HL-60/S4 (cell line): ENCODE results near the gene TMEM165.
"Not testable (repeated sequence)": the region's sequence is repeated elsewhere in the genome, so short reads cannot be mapped to it uniquely, and the experiment has no call there.

Experiments used
- in situ Hi-C: fragments of 300-500 bp; cut with MboI; formaldehyde crosslinking; loops from 2 replicates; pipeline ENCODE4 v1.14.3; 2022; ENCODE audit warnings: low sequenced_read_pairs

Gene TMEM165

GRCh38 chr4:55395529-55396307 is at the start of gene TMEM165:
TSS of gene TMEM165 (plus strand) at chr4:55395957. CDS start at chr4:55396190, 233 bp downstream.
- in situ Hi-C loops, result no loop called here

GRCh38 chr4:55345980-55346850 is 49.5 kb upstream of the TMEM165 start, which contains the start of gene SRD5A3:
TSS of gene SRD5A3 (plus strand) at chr4:55346242. CDS start at chr4:55346337, 95 bp downstream.
- in situ Hi-C loops, result loop anchor here (25.0 kb wide), 1 partner anchor 509 kb away; no protein-coding TSS in a partner anchor

GRCh38 chr4:55346851-55347255 is 48.9 kb upstream of the TMEM165 start:
- in situ Hi-C loops, result loop anchor here (25.0 kb wide), 1 partner anchor 510 kb away; no protein-coding TSS in a partner anchor

- in situ Hi-C loops, result loop anchor here (25.0 kb wide), 1 partner anchor 510 kb away; no protein-coding TSS in a partner anchor
Measured at GRCh38 chr4:55347610-55348228, 48.0 kb upstream of the TMEM165 start.

- in situ Hi-C loops, result loop anchor here (25.0 kb wide), 1 partner anchor 511 kb away; no protein-coding TSS in a partner anchor
Measured at GRCh38 chr4:55348466-55348865, 47.3 kb upstream of the TMEM165 start.

GRCh38 chr4:55350870-55351269 is 44.9 kb upstream of the TMEM165 start:
- in situ Hi-C loops, result not testable (repeated sequence)

GRCh38 chr4:55351824-55352223 is 43.9 kb upstream of the TMEM165 start:
- in situ Hi-C loops, result no loop called here

GRCh38 chr4:55352726-55353125 is 43.0 kb upstream of the TMEM165 start:
- in situ Hi-C loops, result no loop called here

GRCh38 chr4:55353228-55353747 is 42.5 kb upstream of the TMEM165 start:
- in situ Hi-C loops, result not testable (repeated sequence)

- in situ Hi-C loops, result no loop called here
Measured at GRCh38 chr4:55354648-55355047, 41.1 kb upstream of the TMEM165 start.

- in situ Hi-C loops, result no loop called here
Measured at GRCh38 chr4:55355555-55355954, 40.2 kb upstream of the TMEM165 start.

- in situ Hi-C loops, result no loop called here
Measured at GRCh38 chr4:55356991-55357461, 38.7 kb upstream of the TMEM165 start.

- in situ Hi-C loops, result no loop called here
Measured at GRCh38 chr4:55358246-55358645, 37.5 kb upstream of the TMEM165 start.

- in situ Hi-C loops, result no loop called here
Measured at GRCh38 chr4:55358668-55359067, 37.1 kb upstream of the TMEM165 start.

- in situ Hi-C loops, result no loop called here
Measured at GRCh38 chr4:55359397-55359916, 36.3 kb upstream of the TMEM165 start.

GRCh38 chr4:55362938-55363337 is 32.8 kb upstream of the TMEM165 start:
- in situ Hi-C loops, result not testable (repeated sequence)

- in situ Hi-C loops, result no loop called here
Measured at GRCh38 chr4:55363691-55364351, 31.9 kb upstream of the TMEM165 start.

- in situ Hi-C loops, result no loop called here
Measured at GRCh38 chr4:55364691-55365344, 30.9 kb upstream of the TMEM165 start.

GRCh38 chr4:55365345-55365728 is 30.4 kb upstream of the TMEM165 start:
- in situ Hi-C loops, result no loop called here
